PC-3 (cell line): ENCODE results near the gene PSMB9. TPM values are rescaled to one million over a fixed set of nuclear protein-coding genes. Genes with fewer than 3 reads are reported as not detected.

Experiments
- ATAC-seq: fragments of 200-7000 bp; cut with Tn5 transposase; 2 replicates; pipeline ENCODE4 v1.9.1; 2020; ENCODE audit warnings: mild to moderate bottlenecking, moderate library complexity
- BruUV-seq: library from RNA; stranded (reverse); fragments of 400-500 nt; replicated peaks from 2 replicates; lab custom pipeline; 2021; lab: Mats Ljungman, UMichigan
- CTCF ChIA-PET: fragments of 300-600 bp; sonication (Branson Sonifier 250); formaldehyde crosslinking; loops from one replicate; lab custom pipeline; 2022; ENCODE audit warnings: antibody characterized with exemption; lab: Charles Lee
- POLR2A ChIA-PET: fragments of 300-600 bp; sonication (Branson Sonifier 250); formaldehyde crosslinking; loops from one replicate; lab custom pipeline; 2022; ENCODE audit warnings: antibody characterized with exemption; ENCODE audit not compliant: unreplicated experiment; lab: Charles Lee
- DNase-seq: peaks from one replicate; pipeline ENCODE4 v3.0.0-alpha.2; 2015
- H2AFZ ChIP-seq: fragments of 300-600 bp; sonication (generic); 2 replicates; pipeline ENCODE4 v1.6.0; 2016; ENCODE audit warnings: antibody characterized with exemption, low read length
- H3F3A ChIP-seq: fragments of 300-600 bp; sonication (generic); one replicate; pipeline ENCODE4 v1.6.0; 2017; ENCODE audit warnings: antibody characterized with exemption, low read length, control low read depth, mild to moderate bottlenecking; ENCODE audit not compliant: unreplicated experiment
- H3K27ac ChIP-seq: fragments of 300-600 bp; sonication (generic); 2 replicates; pipeline ENCODE4 v1.5.1; 2016; ENCODE audit warnings: mild to moderate bottlenecking, low read length
- H3K27me3 ChIP-seq: fragments of 300-600 bp; sonication (generic); 2 replicates; pipeline ENCODE4 v1.6.1; 2016; ENCODE audit warnings: low read length, mixed read lengths
- H3K36me3 ChIP-seq: fragments of 300-600 bp; sonication (generic); 2 replicates; pipeline ENCODE4 v1.6.1; 2016; ENCODE audit warnings: low read depth, mixed run types, low read length, mixed read lengths
- H3K4me1 ChIP-seq: fragments of 300-600 bp; sonication (generic); 2 replicates; pipeline ENCODE4 v1.5.1; 2016; ENCODE audit warnings: low read length; ENCODE audit not compliant: insufficient read depth
- H3K4me2 ChIP-seq: fragments of 300-600 bp; sonication (generic); 2 replicates; pipeline ENCODE4 v1.6.0; 2016; ENCODE audit warnings: low read length
- H3K4me3 ChIP-seq: fragments of 300-600 bp; sonication (generic); 2 replicates; pipeline ENCODE4 v1.5.1; 2016; ENCODE audit warnings: mild to moderate bottlenecking, low read length, mixed read lengths
- H3K79me2 ChIP-seq: fragments of 300-600 bp; sonication (generic); 2 replicates; pipeline ENCODE4 v1.6.1; 2017; ENCODE audit warnings: low read length, mixed read lengths
- H3K9ac ChIP-seq: fragments of 300-600 bp; sonication (generic); 2 replicates; pipeline ENCODE4 v1.6.0; 2016; ENCODE audit warnings: mild to moderate bottlenecking, low read length
- H3K9me2 ChIP-seq: fragments of 300-600 bp; sonication (generic); replicated peaks from 2 replicates; pipeline ENCODE4 v1.6.1; 2016; ENCODE audit warnings: mixed run types, low read length, mixed read lengths
- H3K9me3 ChIP-seq: fragments of 300-600 bp; sonication (generic); 2 replicates; pipeline ENCODE4 v1.6.1; 2016; ENCODE audit warnings: low read length, mixed read lengths
- H4K20me1 ChIP-seq: fragments of 300-600 bp; sonication (generic); 2 replicates; pipeline ENCODE4 v1.6.1; 2016; ENCODE audit warnings: low read length, mixed read lengths
- CTCF ChIP-seq: fragments of 300-600 bp; sonication (generic); conservative IDR thresholded peaks from 2 replicates; pipeline ENCODE4 v1.5.1; 2017; ENCODE audit warnings: antibody characterized with exemption, low read depth, mild to moderate bottlenecking, low read length
- EZH2 ChIP-seq: fragments of 300-600 bp; sonication (generic); IDR thresholded peaks from one replicate; pipeline ENCODE4 v1.6.1; 2017; ENCODE audit warnings: antibody characterized with exemption, mild to moderate bottlenecking, low read length; ENCODE audit not compliant: unreplicated experiment
- EZH2phosphoT487 ChIP-seq: fragments of 300-600 bp; sonication (generic); IDR thresholded peaks from 2 replicates; pipeline ENCODE4 v1.6.1; 2018; ENCODE audit warnings: mild to moderate bottlenecking, antibody characterized with exemption, low read length, borderline replicate concordance
- intact Hi-C: fragments of 100-400 bp; cut with micrococcal nuclease; formaldehyde crosslinking; loops from 2 replicates; pipeline ENCODE4 v1.9.0; 2023
- total RNA-seq: library from RNA; depleted of rRNA; stranded (reverse); fragments of >200 nt; gene quantifications from 2 replicates; pipeline ENCODE4 v1.2.3, GENCODE V29; 2014

The PSMB9 gene
- total RNA-seq, 1 experiment from 2014 or later: 1.5 TPM

GRCh38 chr6:32840604-32841246 lies 13.3 kb upstream of the PSMB9 start:
- ChIA-PET POLR2A (no interaction called here), CTCF (no interaction called here)
- H3K79me2 ChIP-seq: peaks cover 22% of the 10 kb centered on the region
- H3K4me3 ChIP-seq: no peak overlapping the region
- H3F3A ChIP-seq: no peaks in the 10 kb centered on the region
- intact Hi-C loops: no loop called here
- no peaks in the 10 kb centered on the region for H3K9me2 ChIP-seq
- ATAC-seq (no peak), DNase-seq (no peak)
- H3K4me1 ChIP-seq: peaks cover 25% of the 10 kb centered on the region
- H2AFZ ChIP-seq: no peak overlapping the region
- no peak overlapping the region for H3K4me2 ChIP-seq
- no peak for TF ChIP-seq EZH2
- TF ChIP-seq CTCF: no peak
- TF ChIP-seq EZH2phosphoT487: no peak
- no peak overlapping the region for H3K27ac ChIP-seq
- no peaks in the 10 kb centered on the region for H4K20me1 ChIP-seq
- H3K9me3 ChIP-seq: no peaks in the 10 kb centered on the region
- H3K36me3 ChIP-seq: no peaks in the 10 kb centered on the region
- no TSS peak for BruUV-seq
- no peak overlapping the region for H3K9ac ChIP-seq
- no peaks in the 10 kb centered on the region for H3K27me3 ChIP-seq

DNA sequence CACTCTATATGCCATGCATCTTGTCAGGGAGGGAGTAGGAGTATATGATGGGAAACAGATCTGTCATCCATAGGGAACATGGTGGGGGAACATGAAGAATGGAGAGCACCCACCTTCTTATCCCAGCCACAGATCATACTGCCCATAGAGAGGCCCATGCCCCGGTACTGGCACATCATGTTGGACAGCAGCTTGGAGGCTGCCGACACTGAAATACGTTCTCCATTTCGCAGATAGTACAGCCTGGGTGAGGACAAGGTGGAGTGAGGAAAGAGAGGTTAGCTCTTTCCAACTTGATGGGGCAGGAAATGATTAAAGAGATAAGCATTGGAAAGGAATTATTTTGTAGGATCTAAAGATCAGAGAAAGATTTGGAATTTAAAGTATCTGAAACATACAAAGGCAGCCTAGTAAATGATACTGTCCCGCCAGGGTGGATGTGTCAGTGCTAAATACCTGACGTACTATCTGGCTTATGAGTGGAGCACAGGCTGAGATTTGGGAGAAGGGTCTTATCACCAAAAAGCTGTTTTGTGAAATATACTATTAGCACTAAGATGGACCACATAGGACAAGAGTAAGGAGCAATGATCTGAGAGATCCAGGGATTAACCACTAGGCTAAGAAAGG lies 11.9 kb upstream of the PSMB9 start:
- H3F3A ChIP-seq: no peaks in the 10 kb centered on the region
- H3K36me3 ChIP-seq: no peaks in the 10 kb centered on the region
- no peak for DNase-seq
- H3K9me3 ChIP-seq: no peaks in the 10 kb centered on the region
- no peak overlapping the region for H2AFZ ChIP-seq
- ATAC-seq: no peak
- H3K9me2 ChIP-seq: no peaks in the 10 kb centered on the region
- CTCF ChIA-PET: no interaction called here
- POLR2A ChIA-PET: interaction anchor here (0.7 kb wide), 1 partner anchor 11 kb away, joined by 4 read pairs; no protein-coding TSS in a partner anchor
- no peak overlapping the region for H3K27ac ChIP-seq
- H4K20me1 ChIP-seq: no peaks in the 10 kb centered on the region
- intact Hi-C loops: no loop called here
- peaks cover 14% of the 10 kb centered on the region; the same call in 1 of the 2 replicates for H3K4me1 ChIP-seq
- no peak overlapping the region for H3K4me2 ChIP-seq
- H3K9ac ChIP-seq: no peak overlapping the region
- TF ChIP-seq EZH2 (no peak), EZH2phosphoT487 (no peak), CTCF (no peak)
- peaks cover 9% of the 10 kb centered on the region for H3K79me2 ChIP-seq
- no peaks in the 10 kb centered on the region for H3K27me3 ChIP-seq
- BruUV-seq: no TSS peak
- H3K4me3 ChIP-seq: no peak overlapping the region

GRCh38 chr6:32842690-32843089 lies 11.3 kb upstream of the PSMB9 start:
- intact Hi-C loops: no loop called here
- H3K27me3 ChIP-seq: no peaks in the 10 kb centered on the region
- peak overlapping the region; percentile 94; the same call in 1 of the 2 replicates for H3K4me2 ChIP-seq
- POLR2A ChIA-PET: no interaction called here
- no peaks in the 10 kb centered on the region for H3F3A ChIP-seq
- no peak for DNase-seq
- CTCF ChIA-PET: no interaction called here
- peak overlapping the region; percentile 99; the same call in 1 of the 2 replicates for H2AFZ ChIP-seq
- H3K36me3 ChIP-seq: no peaks in the 10 kb centered on the region
- BruUV-seq: no TSS peak
- H3K9me2 ChIP-seq: no peaks in the 10 kb centered on the region
- peaks cover 9% of the 10 kb centered on the region; the same call in 1 of the 2 replicates for H3K4me1 ChIP-seq
- H3K4me3 ChIP-seq: peak overlapping the region; percentile 96; the same call in 1 of the 2 replicates
- TF ChIP-seq EZH2: no peak
- TF ChIP-seq CTCF: no peak
- no peak for TF ChIP-seq EZH2phosphoT487
- no peaks in the 10 kb centered on the region for H4K20me1 ChIP-seq
- H3K9me3 ChIP-seq: no peaks in the 10 kb centered on the region
- no peak for ATAC-seq
- no peak overlapping the region for H3K27ac ChIP-seq
- peaks cover 4% of the 10 kb centered on the region for H3K79me2 ChIP-seq
- no peak overlapping the region for H3K9ac ChIP-seq
